Upper lobe of right lung (tissue), 1 donor: ENCODE results near the gene ENTHD1. TPM values are rescaled to one million over a fixed set of nuclear protein-coding genes. Genes with fewer than 3 reads are reported as not detected.
"Not testable (repeated sequence)": the region's sequence is repeated elsewhere in the genome, so short reads cannot be mapped to it uniquely, and the experiment has no call there.

ENCODE experiments used
- ATAC-seq: fragments of 200-7000 bp; cut with Tn5 transposase; one replicate; pipeline ENCODE4 v1.9.1; 2020; ENCODE audit warnings: mild to moderate bottlenecking, moderate library complexity
- DNase-seq: peaks from one replicate; pipeline ENCODE4 v3.0.0-alpha.2; 2020
- H3K27ac ChIP-seq: fragments of 200-600 bp; one replicate; pipeline ENCODE4 v1.8.0; 2022
- H3K27me3 ChIP-seq: fragments of 200-600 bp; one replicate; pipeline ENCODE4 v1.8.0; 2022; ENCODE audit warnings: mild to moderate bottlenecking
- H3K36me3 ChIP-seq: fragments of 200-600 bp; one replicate; pipeline ENCODE4 v1.8.0; 2022
- H3K4me1 ChIP-seq: fragments of 200-600 bp; one replicate; pipeline ENCODE4 v1.8.0; 2022
- H3K4me3 ChIP-seq: fragments of 200-600 bp; one replicate; pipeline ENCODE4 v1.8.0; 2022; ENCODE audit warnings: mild to moderate bottlenecking
- H3K9me3 ChIP-seq: fragments of 200-600 bp; one replicate; pipeline ENCODE4 v1.8.0; 2022
- CTCF ChIP-seq: fragments of 200-600 bp; IDR thresholded peaks from one replicate; pipeline ENCODE4 v1.8.0; 2022; ENCODE audit warnings: antibody characterized with exemption
- intact Hi-C: fragments of 100-400 bp; cut with DNase I; formaldehyde crosslinking; loops from one replicate; pipeline ENCODE4 v1.11.0; 2022
- total RNA-seq: library from RNA; stranded (reverse); fragmentation: NEBNext Ultra II Directional; extraction: Animal tissue kit (Norgen Biotek cat#: 25700); gene quantifications from one replicate; pipeline ENCODE4 v1.2.1, GENCODE V29; 2021
- donor health status: DM: no; HTN: yes; CAD: no; lungs with severe emphysema.

Gene ENTHD1
- total RNA-seq, 1 donor from 2014 or later = not detected

- Histone ChIP-seq H3K36me3 (no peaks in the 10 kb centered on the region), H3K4me1 (peaks cover 7% of the 10 kb centered on the region), H3K9me3 (no peaks in the 10 kb centered on the region), H3K4me3 (no peak overlapping the region), H3K27me3 (peaks cover 31% of the 10 kb centered on the region), H3K27ac (no peak overlapping the region)
- DNase-seq = no peak
- intact Hi-C loops = no loop called here
- ATAC-seq = peak; percentile 89
- TF ChIP-seq CTCF = no peak
These were observed 5.4 kb upstream of the ENTHD1 start for GRCh38 chr22:39898997-39899396.

- H3K4me3 ChIP-seq = no peak overlapping the region
- ATAC-seq = no peak
- H3K27ac ChIP-seq = no peak overlapping the region
- no peaks in the 10 kb centered on the region for H3K36me3 ChIP-seq
- TF ChIP-seq CTCF = no peak
- H3K9me3 ChIP-seq = no peaks in the 10 kb centered on the region
- peaks cover 7% of the 10 kb centered on the region for H3K4me1 ChIP-seq
- H3K27me3 ChIP-seq = peaks cover 23% of the 10 kb centered on the region
- intact Hi-C loops = no loop called here
- DNase-seq = no peak
These were observed 4.3 kb upstream of the ENTHD1 start for GRCh38 chr22:39897841-39898240.

- Histone ChIP-seq H3K36me3 (no peaks in the 10 kb centered on the region), H3K4me1 (peaks cover 7% of the 10 kb centered on the region), H3K4me3 (no peak overlapping the region), H3K9me3 (no peaks in the 10 kb centered on the region), H3K27ac (no peak overlapping the region), H3K27me3 (peaks cover 13% of the 10 kb centered on the region)
- ATAC-seq = no peak
- intact Hi-C loops = no loop called here
- no peak for TF ChIP-seq CTCF
- DNase-seq = no peak
These were observed 2.9 kb upstream of the ENTHD1 start for GRCh38 chr22:39896313-39896996.

DNA sequence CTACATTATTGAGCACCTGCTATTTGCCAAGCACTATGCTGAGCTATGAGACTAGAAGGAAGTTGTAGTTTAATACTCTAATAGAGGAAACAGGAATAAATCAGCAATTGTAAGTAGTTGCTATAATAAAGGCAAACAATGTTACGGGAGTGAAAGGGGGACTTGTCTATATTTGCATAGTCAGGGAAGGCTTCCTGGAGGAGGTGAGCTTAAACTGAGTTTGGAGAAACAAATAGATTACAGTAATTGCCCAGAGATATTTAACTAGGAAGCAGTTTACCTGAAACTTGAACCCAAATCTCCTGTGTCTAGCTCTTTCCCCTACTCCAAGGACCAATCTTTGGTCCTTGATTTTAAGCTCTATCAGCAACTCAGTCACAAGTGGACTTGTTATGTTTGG lies 2.1 kb upstream of the ENTHD1 start:
- DNase-seq (no peak), ATAC-seq (no peak)
- no peak for TF ChIP-seq CTCF
- H3K4me3 ChIP-seq = no peak overlapping the region
- H3K36me3 ChIP-seq = no peaks in the 10 kb centered on the region
- peaks cover 7% of the 10 kb centered on the region for H3K4me1 ChIP-seq
- H3K27me3 ChIP-seq = peaks cover 13% of the 10 kb centered on the region
- intact Hi-C loops = no loop called here
- no peak overlapping the region for H3K27ac ChIP-seq
- H3K9me3 ChIP-seq = no peaks in the 10 kb centered on the region

DNA sequence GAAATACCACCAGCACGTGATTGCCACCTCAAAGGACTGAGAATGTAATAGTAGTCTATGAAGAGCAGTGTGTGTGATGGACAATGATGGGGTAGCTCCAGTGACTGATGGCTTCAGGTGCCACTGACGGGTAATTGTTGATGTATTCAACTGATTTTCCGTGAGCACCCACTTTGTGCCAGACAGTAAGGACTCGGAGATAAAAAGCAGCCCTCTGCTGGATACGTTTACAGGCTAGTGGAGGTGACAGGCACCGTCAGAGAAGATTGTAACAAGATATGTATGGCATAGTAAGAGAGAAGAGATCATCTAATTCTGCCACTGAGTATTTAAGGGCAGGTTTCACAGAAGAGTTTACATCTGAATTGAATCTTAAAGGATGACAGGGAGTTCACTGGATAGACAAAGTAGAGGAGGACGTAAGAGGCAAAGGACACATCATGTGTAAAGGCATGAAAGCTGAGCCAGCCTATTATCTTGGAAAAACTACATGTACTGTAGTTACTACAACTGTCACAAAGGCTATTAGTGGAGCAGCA lies 1.1 kb upstream of the ENTHD1 start:
- no peak for TF ChIP-seq CTCF
- Histone ChIP-seq H3K9me3 (no peaks in the 10 kb centered on the region), H3K4me1 (peaks cover 2% of the 10 kb centered on the region), H3K27me3 (peaks cover 11% of the 10 kb centered on the region), H3K4me3 (no peak overlapping the region), H3K27ac (no peak overlapping the region), H3K36me3 (no peaks in the 10 kb centered on the region)
- DNase-seq = no peak
- no peak for ATAC-seq
- intact Hi-C loops = no loop called here

DNA sequence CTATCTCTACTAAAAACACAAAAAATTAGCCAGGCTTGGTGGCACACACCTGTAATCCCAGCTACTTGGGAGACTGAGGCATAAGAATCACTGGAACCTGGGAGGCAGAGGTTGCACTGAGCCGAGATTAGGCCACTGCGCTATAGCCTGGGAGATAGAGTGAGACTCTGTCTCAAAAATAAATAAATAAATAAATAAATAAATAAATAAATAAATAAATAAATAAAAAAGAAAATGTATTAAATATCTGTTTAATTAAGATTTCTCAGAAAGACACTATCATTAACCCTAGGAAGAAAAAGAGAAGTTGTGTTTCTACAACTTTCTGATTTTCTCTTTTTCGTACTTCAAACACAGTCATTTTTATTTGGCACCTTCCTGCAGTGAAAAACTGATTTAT lies 3.6 kb downstream of the ENTHD1 start:
- ATAC-seq, H3K9me3 ChIP-seq, H3K27ac ChIP-seq, intact Hi-C loops, H3K4me1 ChIP-seq, H3K4me3 ChIP-seq, DNase-seq, H3K36me3 ChIP-seq: not testable (repeated sequence)
- H3K27me3 ChIP-seq = peaks cover 15% of the 10 kb centered on the region
